ENCODE results near the gene DAPK1. TPM values are rescaled to one million over a fixed set of nuclear protein-coding genes. Genes with fewer than 3 reads are reported as not detected.

Gene DAPK1
- polyA plus RNA-seq, 1 donor from 2014 or later = 45.0 TPM

- no peaks in the 10 kb centered on the region for H3K9me3 ChIP-seq (ENCODE audit: low read length)
- TF ChIP-seq TAF1 (IDR thresholded peaks at IDR 0.05; ENCODE audit: low read depth) (no peak), POLR2AphosphoS5 (IDR thresholded peaks at IDR 0.05) (no peak), EZH2 (IDR thresholded peaks at IDR 0.05; ENCODE audit: borderline replicate concordance, insufficient read depth, low read length, poor library complexity, severe bottlenecking) (no peak), CTCF (IDR thresholded peaks at IDR 0.05; ENCODE audit: poor library complexity, severe bottlenecking) (no peak), MXI1 (conservative IDR thresholded peaks at IDR 0.05; ENCODE audit: poor library complexity, severe bottlenecking) (no peak), REST (IDR thresholded peaks at IDR 0.05; ENCODE audit: borderline replicate concordance) (no peak), EP300 (conservative IDR thresholded peaks at IDR 0.05; ENCODE audit: poor library complexity, severe bottlenecking) (no peak), RAD21 (conservative IDR thresholded peaks at IDR 0.05) (no peak), SMC3 (conservative IDR thresholded peaks at IDR 0.05; ENCODE audit: poor library complexity) (no peak)
- no peaks in the 10 kb centered on the region for H3K9me2 ChIP-seq (ENCODE audit: insufficient read depth, low read length)
- no peak overlapping the region for H3K4me3 ChIP-seq (ENCODE audit: low read length)
- H4K20me1 ChIP-seq (ENCODE audit: insufficient read depth) = no peaks in the 10 kb centered on the region
- no peak overlapping the region for H3K4me2 ChIP-seq (ENCODE audit: low read length)
- H3K36me3 ChIP-seq (ENCODE audit: insufficient read depth, low read length) = no peaks in the 10 kb centered on the region
- no peaks in the 10 kb centered on the region for H3K27me3 ChIP-seq (ENCODE audit: insufficient read depth, low read depth, low read length)
- H3K9ac ChIP-seq (ENCODE audit: low read length) = no peak overlapping the region
- no peaks in the 10 kb centered on the region for H3F3A ChIP-seq (ENCODE audit: insufficient read depth, low read length, poor library complexity, severe bottlenecking)
- no peak overlapping the region for H2AFZ ChIP-seq (ENCODE audit: low read depth, low read length)
- no peaks in the 10 kb centered on the region for H3K79me2 ChIP-seq (replicated peaks; ENCODE audit: insufficient read depth, low read length)
- no peak overlapping the region for H3K27ac ChIP-seq (ENCODE audit: low read length)
These were observed 112.8 kb downstream of the DAPK1 start for GRCh38 chr9:87610200-87611155.

- peaks cover 5% of the 10 kb centered on the region for H3K36me3 ChIP-seq (ENCODE audit: insufficient read depth, low read length)
- TF ChIP-seq RAD21 (conservative IDR thresholded peaks at IDR 0.05) (no peak), CTCF (IDR thresholded peaks at IDR 0.05; ENCODE audit: poor library complexity, severe bottlenecking) (no peak), EZH2 (IDR thresholded peaks at IDR 0.05; ENCODE audit: borderline replicate concordance, insufficient read depth, low read length, poor library complexity, severe bottlenecking) (no peak), REST (IDR thresholded peaks at IDR 0.05; ENCODE audit: borderline replicate concordance) (no peak)
These were observed 114.1 kb downstream of the DAPK1 start for GRCh38 chr9:87611776-87612175.

More at GRCh38 chr9:87611776-87612175, 114.1 kb downstream of the DAPK1 start:
- Histone ChIP-seq H3K79me2 (replicated peaks; ENCODE audit: insufficient read depth, low read length) (no peaks in the 10 kb centered on the region), H3K9me2 (ENCODE audit: insufficient read depth, low read length) (no peaks in the 10 kb centered on the region), H4K20me1 (ENCODE audit: insufficient read depth) (no peaks in the 10 kb centered on the region), H3K27me3 (ENCODE audit: insufficient read depth, low read depth, low read length) (no peaks in the 10 kb centered on the region), H3F3A (ENCODE audit: insufficient read depth, low read length, poor library complexity, severe bottlenecking) (no peaks in the 10 kb centered on the region), H2AFZ (ENCODE audit: low read depth, low read length) (no peak overlapping the region), H3K4me2 (ENCODE audit: low read length) (no peak overlapping the region), H3K27ac (ENCODE audit: low read length) (no peak overlapping the region), H3K9me3 (ENCODE audit: low read length) (no peaks in the 10 kb centered on the region), H3K9ac (ENCODE audit: low read length) (no peak overlapping the region), H3K4me3 (ENCODE audit: low read length) (no peak overlapping the region)
